A549 (cell line): ENCODE results near the gene CD300E.

ENCODE experiments used
- EHMT2 ChIP-seq: fragments of 200-600 bp; sonication (generic); IDR thresholded peaks from 2 replicates; pipeline ENCODE4 v1.6.1; 2016; ENCODE audit warnings: antibody characterized with exemption, low read depth, mild to moderate bottlenecking, moderate library complexity
- ELK1 ChIP-seq: fragments of 150-350 bp; IDR thresholded peaks from 2 replicates; pipeline ENCODE4 v1.6.1; 2014; ENCODE audit warnings: low read depth, mild to moderate bottlenecking, low read length
- EP300 ChIP-seq, 2 experiments: fragments of >200 bp; sonication (Bioruptor Twin); formaldehyde crosslinking; IDR thresholded peaks; 2 replicates in 1 of 2; 3 replicates in 1 of 2; pipeline ENCODE4 v1.6.1; 2016 to 2017
- JUN ChIP-seq, 2 experiments: fragments of >200 bp; sonication (Bioruptor Twin); formaldehyde crosslinking; IDR thresholded peaks; 2 replicates in 1 of 2; 3 replicates in 1 of 2; pipeline ENCODE4 v1.6.1; 2016 to 2017
- KDM1A ChIP-seq: fragments of 200-600 bp; sonication (generic); IDR thresholded peaks from 2 replicates; pipeline ENCODE4 v1.6.1; 2016; ENCODE audit warnings: low read depth, mild to moderate bottlenecking
- MYC ChIP-seq: IDR thresholded peaks from 2 replicates; pipeline ENCODE4 v1.6.1; 2012; ENCODE audit warnings: mild to moderate bottlenecking, inconsistent platforms, low read length, improper control_type of control experiment, borderline replicate concordance
- POLR2A ChIP-seq: IDR thresholded peaks from 2 replicates; pipeline ENCODE4 v1.6.1; 2012; ENCODE audit warnings: mild to moderate bottlenecking, low read length
- RAD21 ChIP-seq, 2 experiments: fragments of >200 bp in 1 of 2; sonication (Bioruptor Twin) in 1 of 2; formaldehyde crosslinking in 1 of 2; IDR thresholded peaks in 1 of 2; conservative IDR thresholded peaks in 1 of 2; 2 replicates in 1 of 2; 3 replicates in 1 of 2; pipeline ENCODE4 v1.6.1; 2012 to 2018; ENCODE audit warnings: inconsistent platforms in 1 of 2
- RCOR1 ChIP-seq: fragments of 150-350 bp; IDR thresholded peaks from 2 replicates; pipeline ENCODE4 v1.6.1; 2014; ENCODE audit warnings: antibody characterized with exemption, low read length, low read depth
- SMC3 ChIP-seq: fragments of >200 bp; sonication (Bioruptor Twin); formaldehyde crosslinking; IDR thresholded peaks from 3 replicates; pipeline ENCODE4 v1.6.1; 2018; ENCODE audit warnings: inconsistent platforms
- SREBF2 ChIP-seq: fragments of 450-650 bp; IDR thresholded peaks from 2 replicates; pipeline ENCODE4 v1.6.1; 2014; ENCODE audit warnings: mild to moderate bottlenecking, moderate library complexity
- ZFP36 ChIP-seq: fragments of 450-650 bp; IDR thresholded peaks from 2 replicates; pipeline ENCODE4 v1.6.1; 2014; ENCODE audit warnings: borderline replicate concordance; ENCODE audit not compliant: partially characterized antibody
- TF ChIP-seq, protein P1 (sequence below): fragments of 200-600 bp; sonication (generic); IDR thresholded peaks from 2 replicates; pipeline ENCODE4 v1.6.1; 2016; ENCODE audit warnings: antibody characterized with exemption, mild to moderate bottlenecking, moderate library complexity
- TF ChIP-seq, protein P2 (sequence below): fragments of >200 bp; sonication (Bioruptor Twin); formaldehyde crosslinking; IDR thresholded peaks from 3 replicates; pipeline ENCODE4 v1.5.1; 2016

DNA sequence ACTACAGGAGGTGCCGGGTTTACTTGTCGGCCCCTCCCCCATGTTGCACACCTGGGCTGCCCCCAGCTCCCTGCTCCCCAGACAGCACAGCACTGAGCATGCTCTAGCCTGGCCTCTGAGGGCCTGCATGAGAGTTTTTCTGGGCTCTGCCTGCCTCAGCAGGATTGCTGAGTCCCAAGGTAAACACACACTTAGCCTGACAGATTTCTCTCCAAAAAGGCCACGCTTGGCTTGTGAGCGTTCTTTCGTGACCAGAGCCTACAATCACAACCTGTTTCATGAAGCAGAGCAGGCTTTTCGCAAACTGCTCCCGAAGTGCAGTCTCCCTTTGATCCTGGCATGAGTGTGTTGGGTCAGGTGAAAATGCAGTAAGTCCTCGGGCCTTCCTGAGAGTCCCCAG, 9.8 kb upstream of the CD300E start:
- TF ChIP-seq EP300 (IDR thresholded peaks at IDR 0.05): no peak
- no peak for TF ChIP-seq EHMT2
- TF ChIP-seq, protein P1, sequence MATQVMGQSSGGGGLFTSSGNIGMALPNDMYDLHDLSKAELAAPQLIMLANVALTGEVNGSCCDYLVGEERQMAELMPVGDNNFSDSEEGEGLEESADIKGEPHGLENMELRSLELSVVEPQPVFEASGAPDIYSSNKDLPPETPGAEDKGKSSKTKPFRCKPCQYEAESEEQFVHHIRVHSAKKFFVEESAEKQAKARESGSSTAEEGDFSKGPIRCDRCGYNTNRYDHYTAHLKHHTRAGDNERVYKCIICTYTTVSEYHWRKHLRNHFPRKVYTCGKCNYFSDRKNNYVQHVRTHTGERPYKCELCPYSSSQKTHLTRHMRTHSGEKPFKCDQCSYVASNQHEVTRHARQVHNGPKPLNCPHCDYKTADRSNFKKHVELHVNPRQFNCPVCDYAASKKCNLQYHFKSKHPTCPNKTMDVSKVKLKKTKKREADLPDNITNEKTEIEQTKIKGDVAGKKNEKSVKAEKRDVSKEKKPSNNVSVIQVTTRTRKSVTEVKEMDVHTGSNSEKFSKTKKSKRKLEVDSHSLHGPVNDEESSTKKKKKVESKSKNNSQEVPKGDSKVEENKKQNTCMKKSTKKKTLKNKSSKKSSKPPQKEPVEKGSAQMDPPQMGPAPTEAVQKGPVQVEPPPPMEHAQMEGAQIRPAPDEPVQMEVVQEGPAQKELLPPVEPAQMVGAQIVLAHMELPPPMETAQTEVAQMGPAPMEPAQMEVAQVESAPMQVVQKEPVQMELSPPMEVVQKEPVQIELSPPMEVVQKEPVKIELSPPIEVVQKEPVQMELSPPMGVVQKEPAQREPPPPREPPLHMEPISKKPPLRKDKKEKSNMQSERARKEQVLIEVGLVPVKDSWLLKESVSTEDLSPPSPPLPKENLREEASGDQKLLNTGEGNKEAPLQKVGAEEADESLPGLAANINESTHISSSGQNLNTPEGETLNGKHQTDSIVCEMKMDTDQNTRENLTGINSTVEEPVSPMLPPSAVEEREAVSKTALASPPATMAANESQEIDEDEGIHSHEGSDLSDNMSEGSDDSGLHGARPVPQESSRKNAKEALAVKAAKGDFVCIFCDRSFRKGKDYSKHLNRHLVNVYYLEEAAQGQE: no peak
- TF ChIP-seq POLR2A: no peak
- no peak for TF ChIP-seq ZFP36
- TF ChIP-seq, protein P2, sequence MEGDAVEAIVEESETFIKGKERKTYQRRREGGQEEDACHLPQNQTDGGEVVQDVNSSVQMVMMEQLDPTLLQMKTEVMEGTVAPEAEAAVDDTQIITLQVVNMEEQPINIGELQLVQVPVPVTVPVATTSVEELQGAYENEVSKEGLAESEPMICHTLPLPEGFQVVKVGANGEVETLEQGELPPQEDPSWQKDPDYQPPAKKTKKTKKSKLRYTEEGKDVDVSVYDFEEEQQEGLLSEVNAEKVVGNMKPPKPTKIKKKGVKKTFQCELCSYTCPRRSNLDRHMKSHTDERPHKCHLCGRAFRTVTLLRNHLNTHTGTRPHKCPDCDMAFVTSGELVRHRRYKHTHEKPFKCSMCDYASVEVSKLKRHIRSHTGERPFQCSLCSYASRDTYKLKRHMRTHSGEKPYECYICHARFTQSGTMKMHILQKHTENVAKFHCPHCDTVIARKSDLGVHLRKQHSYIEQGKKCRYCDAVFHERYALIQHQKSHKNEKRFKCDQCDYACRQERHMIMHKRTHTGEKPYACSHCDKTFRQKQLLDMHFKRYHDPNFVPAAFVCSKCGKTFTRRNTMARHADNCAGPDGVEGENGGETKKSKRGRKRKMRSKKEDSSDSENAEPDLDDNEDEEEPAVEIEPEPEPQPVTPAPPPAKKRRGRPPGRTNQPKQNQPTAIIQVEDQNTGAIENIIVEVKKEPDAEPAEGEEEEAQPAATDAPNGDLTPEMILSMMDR: no peak
- TF ChIP-seq RAD21 (conservative IDR thresholded peaks at IDR 0.05 in 1 of 2, IDR thresholded peaks at IDR 0.05 in 1 of 2): no peak
- TF ChIP-seq KDM1A: no peak
- no peak for TF ChIP-seq SREBF2
- no peak for TF ChIP-seq RCOR1
- no peak for TF ChIP-seq MYC
- TF ChIP-seq ELK1: no peak
- no peak for TF ChIP-seq JUN (IDR thresholded peaks at IDR 0.05)
- TF ChIP-seq SMC3: no peak
